NOMO-1 treated with DMSO at 0.1 percent for 48 hours (cell line): Measurements from ENCODE around the gene AMBRA1.

Source experiments
- DNase-seq: peaks from one replicate; lab custom pipeline; 2025; ENCODE audit not compliant: unreplicated experiment; lab: John Stamatoyannopoulos, UW

AMBRA1 gene

DNA sequence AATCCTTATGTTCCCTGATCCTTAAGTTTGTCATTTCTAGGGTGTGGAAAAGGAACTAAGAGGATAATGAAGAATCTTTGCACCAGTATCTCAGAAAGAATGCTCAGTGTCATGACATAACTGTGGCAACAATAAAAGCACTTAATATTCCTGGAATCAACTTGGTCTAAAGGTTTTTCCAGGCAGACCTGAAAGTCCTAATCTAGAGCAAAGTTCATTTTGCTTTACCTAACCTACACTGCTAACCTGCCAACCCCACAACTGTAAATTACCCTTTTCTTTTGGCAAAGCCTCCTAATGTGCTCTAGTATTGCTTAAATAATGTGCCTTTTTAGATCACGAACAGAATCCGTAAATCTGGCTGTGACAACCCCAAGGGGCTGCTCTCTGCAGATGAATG lies 82.5 kb downstream of the AMBRA1 start:
- no peak for DNase-seq

- DNase-seq, result no peak
Observed at GRCh38 chr11:46508360-46508759, 85.5 kb downstream of the AMBRA1 start.

- no peak for DNase-seq
Observed at GRCh38 chr11:46506483-46506791, 87.4 kb downstream of the AMBRA1 start.

DNA sequence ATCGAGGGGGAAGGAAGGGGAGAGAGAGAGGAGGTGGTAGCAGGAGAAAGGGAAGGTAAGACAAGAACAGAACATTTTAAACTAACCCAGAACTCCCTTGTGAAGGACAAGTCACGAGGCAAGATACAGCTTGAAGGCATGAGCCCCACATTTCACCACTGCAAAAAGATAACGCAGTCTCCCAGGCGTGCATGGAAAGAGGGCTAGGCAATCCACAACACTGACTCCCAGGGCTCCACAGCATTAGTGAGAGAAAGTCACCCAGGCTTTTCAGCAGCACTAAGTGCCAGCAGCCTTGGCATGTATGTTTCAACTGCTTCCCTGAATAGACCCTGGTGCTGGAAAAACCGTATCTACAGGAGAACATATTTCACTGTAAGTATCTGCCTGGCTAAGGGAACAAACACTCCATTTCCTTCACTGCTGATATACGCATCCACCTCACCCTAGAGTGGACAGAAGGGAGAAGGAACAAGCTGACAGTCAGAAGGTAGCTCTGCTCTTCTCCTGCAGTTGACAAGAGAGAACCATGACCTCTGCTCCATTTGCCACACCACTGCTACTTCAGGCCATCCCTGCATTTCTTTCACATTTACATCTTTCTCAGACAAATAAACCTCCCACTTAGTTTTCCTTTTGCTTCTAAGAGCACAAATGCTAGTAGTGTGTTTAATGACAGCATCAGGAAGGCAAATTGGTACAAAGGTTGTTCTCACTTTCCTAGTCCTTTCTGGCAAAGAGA lies 87.9 kb downstream of the AMBRA1 start:
- DNase-seq, result no peak

GRCh38 chr11:46504817-46505613 lies 88.8 kb downstream of the AMBRA1 start:
- DNase-seq, result no peak

DNA sequence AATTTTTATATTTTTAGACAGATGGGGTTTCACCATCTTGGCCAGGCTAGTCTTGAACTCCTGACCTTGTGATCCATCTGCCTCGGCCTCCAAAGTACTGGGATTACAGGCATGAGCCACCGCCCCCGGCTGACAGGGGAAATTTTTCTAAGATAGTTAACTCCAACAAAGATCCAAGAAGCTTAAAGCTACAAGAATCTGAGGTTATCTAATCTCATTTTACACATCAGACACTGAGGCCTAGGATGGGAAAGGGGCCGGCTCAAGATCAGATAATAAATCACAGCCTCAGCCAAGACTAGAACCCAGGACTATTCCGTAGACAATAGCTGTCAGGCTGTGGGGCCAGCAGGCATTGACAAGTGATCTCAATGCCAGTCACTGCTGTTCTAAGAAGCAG lies 94.0 kb downstream of the AMBRA1 start:
- no peak for DNase-seq

GRCh38 chr11:46498968-46499367 lies 94.9 kb downstream of the AMBRA1 start:
- DNase-seq, result no peak

DNA sequence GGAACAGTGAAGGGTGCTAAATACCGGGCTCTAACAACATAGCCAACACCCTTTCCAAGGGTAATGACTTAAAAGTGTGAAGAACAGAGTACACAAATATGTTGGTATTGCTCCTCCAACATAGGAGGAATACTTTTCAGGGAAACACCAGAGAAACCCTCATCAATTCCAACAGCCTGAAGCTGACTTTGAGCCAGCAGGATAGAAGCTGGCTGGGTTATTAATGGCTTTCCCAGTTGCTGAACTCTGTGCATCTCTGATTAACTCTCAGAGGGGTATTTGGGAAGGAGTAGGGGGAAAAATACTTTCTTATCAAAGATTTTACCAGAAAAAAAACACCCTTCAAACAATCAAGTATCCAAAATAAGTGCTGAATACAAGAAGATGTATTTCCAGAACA lies 95.6 kb downstream of the AMBRA1 start:
- DNase-seq, result no peak

GRCh38 chr11:46497498-46497897 lies 96.3 kb downstream of the AMBRA1 start:
- no peak for DNase-seq

DNA sequence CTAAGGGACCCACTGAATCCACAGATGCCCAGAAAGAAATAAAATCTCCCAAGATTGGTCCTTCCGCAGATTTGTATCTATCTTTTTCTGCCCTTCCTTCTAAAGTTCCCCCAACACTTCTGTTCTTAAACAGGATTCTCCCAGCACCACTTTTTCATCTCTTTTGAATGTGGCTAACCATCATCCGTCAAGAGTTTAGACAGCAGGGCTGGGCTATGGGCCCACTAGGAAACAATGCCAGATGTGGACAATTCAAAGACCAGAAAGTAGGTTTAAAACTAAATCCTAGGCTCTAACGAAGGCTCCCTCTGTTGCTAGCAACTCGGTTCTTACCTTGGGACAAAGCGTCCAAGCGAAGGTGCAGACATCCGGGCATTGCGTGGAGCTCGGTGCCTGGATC lies 100.0 kb downstream of the AMBRA1 start:
- DNase-seq, result no peak

- no peak for DNase-seq
Observed at GRCh38 chr11:46492532-46492931, 101.3 kb downstream of the AMBRA1 start.

DNA sequence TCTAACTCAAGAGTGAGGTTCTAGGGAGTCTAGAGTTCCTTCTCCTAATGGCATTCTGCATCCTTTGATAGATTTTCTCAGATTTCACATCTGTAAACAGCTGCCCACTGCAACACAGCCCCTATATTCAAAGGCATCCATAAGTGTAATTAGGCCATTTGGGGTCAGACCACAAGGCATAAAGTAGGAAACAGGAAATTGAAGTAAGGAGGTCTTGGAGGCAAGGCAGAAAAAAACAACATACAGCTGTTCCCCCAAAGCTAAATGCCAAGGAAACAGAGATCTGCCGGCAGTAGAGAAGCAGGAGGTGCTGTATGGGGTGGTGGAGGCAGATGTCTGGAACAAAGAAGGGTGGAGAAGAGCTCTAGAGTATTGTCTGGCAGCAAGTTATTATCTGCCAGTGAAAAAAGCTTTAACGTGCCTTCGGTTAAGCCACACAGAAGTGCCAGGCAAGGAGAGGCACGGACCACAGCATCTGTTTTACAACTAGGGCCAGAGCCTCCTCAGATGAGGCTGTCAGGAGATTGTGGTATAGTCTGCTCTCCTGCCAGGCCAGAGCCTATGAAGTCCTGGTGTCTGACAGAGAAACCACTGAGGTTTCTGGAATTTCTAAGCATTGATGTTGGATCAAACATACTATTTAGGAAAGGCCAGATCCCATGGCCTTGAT lies 102.0 kb downstream of the AMBRA1 start:
- DNase-seq, result no peak

DNA sequence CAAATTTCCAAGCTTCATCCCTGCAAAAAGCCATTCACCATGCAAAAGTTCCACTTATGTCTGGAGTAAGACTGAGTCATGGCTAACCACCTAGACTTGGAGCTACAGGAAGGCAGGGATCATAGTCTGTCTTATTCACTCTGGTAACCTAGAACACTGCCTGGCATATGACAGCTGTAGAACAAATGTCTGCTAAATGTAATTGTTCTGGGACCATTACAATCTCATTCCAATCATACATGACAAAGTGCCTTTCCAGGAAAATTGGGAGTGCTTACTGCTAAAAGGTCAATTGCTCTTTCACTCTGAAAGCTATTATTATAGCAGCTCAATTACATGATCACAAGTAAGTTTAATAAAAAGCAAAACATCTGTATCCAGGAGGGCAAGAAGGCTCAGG lies 103.2 kb downstream of the AMBRA1 start:
- DNase-seq, result no peak

GRCh38 chr11:46489656-46490560 lies 103.9 kb downstream of the AMBRA1 start:
- DNase-seq, result peak; percentile 33

GRCh38 chr11:46485856-46486443 lies 107.9 kb downstream of the AMBRA1 start:
- no peak for DNase-seq

DNA sequence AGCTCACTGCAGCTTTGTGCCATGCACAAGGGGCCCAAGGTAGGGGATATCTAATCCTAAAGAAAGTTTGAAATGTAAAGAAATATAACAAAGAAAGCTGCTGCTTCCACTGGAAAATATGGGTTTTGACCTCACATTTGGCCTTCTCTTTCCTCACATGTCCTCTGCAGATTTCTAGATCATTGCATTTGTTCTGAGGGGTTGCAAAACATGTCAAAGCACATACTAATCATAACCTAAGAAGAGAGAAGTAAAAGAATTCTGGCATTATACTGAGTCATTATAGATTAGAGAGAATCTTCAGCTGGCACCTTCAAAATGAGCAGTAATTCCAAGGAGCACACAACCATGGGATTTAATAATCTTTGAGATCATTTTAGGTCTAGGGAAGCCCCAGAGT lies 109.7 kb downstream of the AMBRA1 start:
- DNase-seq, result no peak

GRCh38 chr11:46480909-46481308 lies 112.9 kb downstream of the AMBRA1 start:
- DNase-seq, result no peak

- DNase-seq, result no peak
Observed at GRCh38 chr11:46480166-46480726, 113.6 kb downstream of the AMBRA1 start.

DNA sequence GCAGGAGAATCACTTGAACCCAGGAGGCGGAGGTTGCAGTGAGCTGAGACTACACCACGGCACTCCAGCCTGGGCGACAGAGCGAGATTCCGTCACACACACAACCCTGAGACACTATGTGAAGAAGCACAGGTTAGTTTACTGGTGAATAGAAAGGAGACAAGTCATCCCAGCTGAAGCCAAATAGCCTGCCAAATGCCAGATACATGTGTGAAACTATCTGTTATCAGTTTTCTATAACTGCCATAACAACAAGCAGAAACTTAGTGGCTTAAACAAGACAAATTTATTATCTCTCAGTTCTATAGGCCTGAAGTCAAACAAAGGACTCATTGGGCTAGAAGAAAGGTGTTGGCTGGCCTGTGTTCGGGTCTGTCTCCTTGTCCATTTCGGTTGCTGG lies 114.2 kb downstream of the AMBRA1 start:
- no peak for DNase-seq

- DNase-seq, result no peak
Observed at GRCh38 chr11:46478196-46478595, 115.6 kb downstream of the AMBRA1 start.
